H9 (cell line): ENCODE data around the gene LENG1. TPM values are rescaled to one million over a fixed set of nuclear protein-coding genes. Genes with fewer than 3 reads are reported as not detected.

Experiments
- DNase-seq: peaks from one replicate; pipeline ENCODE4 v3.0.0-alpha.2; 2017
- H2AFZ ChIP-seq: one replicate; pipeline ENCODE4 v1.6.1; 2013; ENCODE audit warnings: mild to moderate bottlenecking, low read length, control low read depth, moderate library complexity
- H2AK5ac ChIP-seq: 2 replicates; pipeline ENCODE4 v1.6.1; 2013; ENCODE audit warnings: low read length, control low read depth, mixed read lengths; ENCODE audit not compliant: insufficient read length
- H2BK120ac ChIP-seq: one replicate; pipeline ENCODE4 v1.6.1; 2013; ENCODE audit warnings: low read depth, mild to moderate bottlenecking, low read length, control low read depth, inconsistent platforms; ENCODE audit not compliant: poor library complexity, severe bottlenecking
- H2BK12ac ChIP-seq: 2 replicates; pipeline ENCODE4 v1.6.1; 2013; ENCODE audit warnings: low read length, control low read depth, mixed read lengths, low read depth; ENCODE audit not compliant: insufficient read length
- H2BK15ac ChIP-seq: 2 replicates; pipeline ENCODE4 v1.6.1; 2013; ENCODE audit warnings: low read depth, low read length, control low read depth
- H2BK20ac ChIP-seq: one replicate; pipeline ENCODE4 v1.6.1; 2013; ENCODE audit warnings: low read depth, mild to moderate bottlenecking, low read length, control low read depth, inconsistent platforms; ENCODE audit not compliant: poor library complexity, severe bottlenecking
- H2BK5ac ChIP-seq: 2 replicates; pipeline ENCODE4 v1.6.1; 2013; ENCODE audit warnings: low read length, control low read depth, mixed read lengths; ENCODE audit not compliant: insufficient read length
- H3K14ac ChIP-seq: 2 replicates; pipeline ENCODE4 v1.6.1; 2013; ENCODE audit warnings: low read length, control low read depth; ENCODE audit not compliant: insufficient read depth
- H3K18ac ChIP-seq: 2 replicates; pipeline ENCODE4 v1.6.1; 2013; ENCODE audit warnings: low read depth, mild to moderate bottlenecking, mixed read lengths, low read length, control low read depth; ENCODE audit not compliant: insufficient read length
- H3K23ac ChIP-seq: 2 replicates; pipeline ENCODE4 v1.6.1; 2013; ENCODE audit warnings: low read length, control low read depth, mixed read lengths, low read depth; ENCODE audit not compliant: insufficient read length
- H3K23me2 ChIP-seq: 2 replicates; pipeline ENCODE4 v1.6.1; 2013; ENCODE audit warnings: low read depth, mild to moderate bottlenecking, mixed read lengths, low read length, control low read depth; ENCODE audit not compliant: insufficient read length, poor library complexity, severe bottlenecking
- H3K27ac ChIP-seq: 2 replicates; pipeline ENCODE4 v1.5.1; 2013; ENCODE audit warnings: low read length, control low read depth, mixed read lengths, low read depth; ENCODE audit not compliant: insufficient read length
- H3K27me3 ChIP-seq: 2 replicates; pipeline ENCODE4 v1.6.1; 2013; ENCODE audit warnings: low read length, control low read depth, inconsistent platforms; ENCODE audit not compliant: insufficient read depth
- H3K4ac ChIP-seq: 2 replicates; pipeline ENCODE4 v1.6.1; 2013; ENCODE audit warnings: low read depth, mild to moderate bottlenecking, control low read depth, inconsistent platforms, low read length, moderate library complexity
- H3K4me1 ChIP-seq: 2 replicates; pipeline ENCODE4 v1.6.1; 2013; ENCODE audit warnings: low read length, control low read depth, inconsistent platforms; ENCODE audit not compliant: insufficient read depth
- H3K4me2 ChIP-seq: 2 replicates; pipeline ENCODE4 v1.6.1; 2013; ENCODE audit warnings: low read length, control low read depth, mixed read lengths; ENCODE audit not compliant: insufficient read length, insufficient read depth
- H3K56ac ChIP-seq: 2 replicates; pipeline ENCODE4 v1.6.1; 2013; ENCODE audit warnings: low read depth, mild to moderate bottlenecking, mixed read lengths, low read length, control low read depth; ENCODE audit not compliant: insufficient read length
- H3K79me1 ChIP-seq: 2 replicates; pipeline ENCODE4 v1.6.1; 2013; ENCODE audit warnings: low read depth, mild to moderate bottlenecking, moderate library complexity, low read length, control low read depth, inconsistent platforms; ENCODE audit not compliant: insufficient read depth, poor library complexity, severe bottlenecking
- H3K79me2 ChIP-seq: 2 replicates; pipeline ENCODE4 v1.6.1; 2013; ENCODE audit warnings: low read length, control low read depth, inconsistent platforms; ENCODE audit not compliant: insufficient read depth
- H3K9ac ChIP-seq: 2 replicates; pipeline ENCODE4 v1.6.1; 2013; ENCODE audit warnings: low read length, control low read depth, mixed read lengths; ENCODE audit not compliant: insufficient read length; ENCODE audit errors: extremely low read depth
- H3K9me3 ChIP-seq: one replicate; pipeline ENCODE4 v1.6.1; 2013; ENCODE audit warnings: low read depth, low read length, inconsistent platforms; ENCODE audit not compliant: control insufficient read depth
- H3T11ph ChIP-seq: one replicate; pipeline ENCODE4 v1.6.1; 2013; ENCODE audit warnings: mild to moderate bottlenecking, low read length, control low read depth, inconsistent platforms
- H4K20me1 ChIP-seq: one replicate; pipeline ENCODE4 v1.6.1; 2013; ENCODE audit not compliant: control insufficient read depth, insufficient read length, insufficient read depth
- H4K5ac ChIP-seq: 2 replicates; pipeline ENCODE4 v1.6.1; 2013; ENCODE audit warnings: low read depth, mild to moderate bottlenecking, mixed read lengths, low read length, control low read depth; ENCODE audit not compliant: insufficient read length
- H4K8ac ChIP-seq: replicated peaks from 2 replicates; pipeline ENCODE4 v1.6.1; 2013; ENCODE audit warnings: low read length, control low read depth, mixed read lengths, low read depth; ENCODE audit not compliant: insufficient read length
- H4K91ac ChIP-seq: 2 replicates; pipeline ENCODE4 v1.6.1; 2013; ENCODE audit warnings: low read depth, mild to moderate bottlenecking, moderate library complexity, mixed read lengths, low read length, control low read depth; ENCODE audit not compliant: insufficient read length
- H3K27ac Mint-ChIP-seq, 3 experiments: 2 replicates in 2 of 3; 3 replicates in 1 of 3; pipeline ENCODE4 v1.8.0; 2020 to 2021; ENCODE audit warnings: mixed read lengths in 3 of 3, mild to moderate bottlenecking in 1 of 3, moderate library complexity in 1 of 3
- H3K27me3 Mint-ChIP-seq: 2 replicates; pipeline ENCODE4 v1.8.0; 2021; ENCODE audit warnings: low read depth, mild to moderate bottlenecking, moderate library complexity, mixed read lengths
- H3K36me3 Mint-ChIP-seq, 3 experiments: 2 replicates in 2 of 3; 3 replicates in 1 of 3; pipeline ENCODE4 v1.8.0; 2020 to 2021; ENCODE audit warnings: low read depth in 3 of 3, mixed read lengths in 3 of 3; ENCODE audit not compliant: insufficient read depth in 1 of 3
- H3K4me1 Mint-ChIP-seq, 2 experiments: 2 replicates each; pipeline ENCODE4 v1.8.0; 2020; ENCODE audit warnings: mixed read lengths in 2 of 2
- H3K4me3 Mint-ChIP-seq, 2 experiments: 2 replicates in 1 of 2; 3 replicates in 1 of 2; pipeline ENCODE4 v1.8.0; 2020 to 2021; ENCODE audit warnings: mild to moderate bottlenecking in 2 of 2, mixed read lengths in 2 of 2, moderate library complexity in 1 of 2
- H3K9me3 Mint-ChIP-seq, 2 experiments: 2 replicates in 1 of 2; 3 replicates in 1 of 2; pipeline ENCODE4 v1.8.0; 2020; ENCODE audit warnings: mild to moderate bottlenecking in 2 of 2, mixed read lengths in 2 of 2, moderate library complexity in 1 of 2
- WGBS: extraction: QIAGEN DNeasy Blood & Tissue Kit; methylation state at CpG from one replicate; pipeline ENCODE4 v1.1.7; 2013; ENCODE audit warnings: missing lambda C conversion rate, low lambda C conversion rate, mixed read lengths; ENCODE audit not compliant: insufficient read length; ENCODE audit errors: extremely low coverage; 5-methylcytosine and 5-hydroxymethylcytosine counted together
- total RNA-seq: library from RNA; stranded (reverse); gene quantifications from 2 replicates; pipeline ENCODE4 v1.2.1, GENCODE V29; 2021
- TF ChIP-seq, protein P1 (sequence below): fragments of 200-600 bp; sonication (generic); conservative IDR thresholded peaks from 3 replicates; pipeline ENCODE4 v1.8.0; 2021; ENCODE audit warnings: antibody characterized with exemption, mild to moderate bottlenecking

Gene LENG1
- total RNA-seq, 1 experiment from 2014 or later = 7.1 TPM

DNA sequence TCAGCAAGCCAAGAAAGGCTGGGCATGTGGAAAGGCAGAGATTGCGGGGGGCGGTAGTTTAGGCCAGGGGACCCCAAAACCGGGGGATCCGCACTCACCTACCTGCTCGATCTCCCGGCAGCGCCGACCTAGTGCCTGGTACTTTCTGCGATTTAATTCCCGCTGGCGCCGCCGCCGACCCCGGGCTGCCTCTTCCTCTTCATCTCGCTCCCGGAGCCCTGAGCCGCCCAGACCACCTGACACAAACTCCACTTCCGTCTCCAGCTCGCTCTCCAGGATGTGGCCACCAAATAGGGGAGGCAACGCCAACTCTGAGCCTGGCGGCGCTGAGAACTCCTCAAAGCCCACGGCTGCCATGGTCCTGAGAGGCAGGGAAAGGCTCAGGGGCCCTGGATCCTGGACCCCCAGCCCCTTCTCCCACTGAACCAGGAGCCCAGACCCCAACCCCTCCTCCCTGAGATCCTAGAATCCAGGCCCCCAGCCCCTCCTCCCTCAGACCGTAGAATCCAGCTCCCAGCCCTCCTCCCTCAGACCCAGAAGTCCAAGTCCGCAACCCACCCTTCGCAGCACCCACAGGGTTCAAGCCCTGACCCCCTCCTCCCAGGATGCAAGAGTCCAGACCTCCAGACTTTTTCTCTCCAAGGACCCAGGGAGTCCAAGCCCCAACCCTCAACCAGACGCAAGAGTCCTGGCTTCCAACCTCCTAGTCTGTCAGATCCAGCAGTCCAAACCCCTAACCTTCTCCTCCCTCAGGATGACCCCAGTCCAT lies 45.0 kb downstream of the LENG1 start:
- no peak overlapping the region for H2BK20ac ChIP-seq
- no peaks in the 10 kb centered on the region for H3K9me3 ChIP-seq
- H3K9me3 Mint-ChIP-seq = peaks cover 2 to 7% of the 10 kb centered on the region in 2 experiments; a peak in 4 of 5 replicates
- no peak overlapping the region for H3K14ac ChIP-seq
- no peak overlapping the region for H2BK120ac ChIP-seq
- no peak overlapping the region for H3K56ac ChIP-seq
- peaks cover 9 to 18% of the 10 kb centered on the region in 2 experiments for H3K4me1 Mint-ChIP-seq
- no peak overlapping the region for H3K23ac ChIP-seq
- H2BK12ac ChIP-seq = no peak overlapping the region
- H3T11ph ChIP-seq = no peak overlapping the region
- TF ChIP-seq, protein P1, sequence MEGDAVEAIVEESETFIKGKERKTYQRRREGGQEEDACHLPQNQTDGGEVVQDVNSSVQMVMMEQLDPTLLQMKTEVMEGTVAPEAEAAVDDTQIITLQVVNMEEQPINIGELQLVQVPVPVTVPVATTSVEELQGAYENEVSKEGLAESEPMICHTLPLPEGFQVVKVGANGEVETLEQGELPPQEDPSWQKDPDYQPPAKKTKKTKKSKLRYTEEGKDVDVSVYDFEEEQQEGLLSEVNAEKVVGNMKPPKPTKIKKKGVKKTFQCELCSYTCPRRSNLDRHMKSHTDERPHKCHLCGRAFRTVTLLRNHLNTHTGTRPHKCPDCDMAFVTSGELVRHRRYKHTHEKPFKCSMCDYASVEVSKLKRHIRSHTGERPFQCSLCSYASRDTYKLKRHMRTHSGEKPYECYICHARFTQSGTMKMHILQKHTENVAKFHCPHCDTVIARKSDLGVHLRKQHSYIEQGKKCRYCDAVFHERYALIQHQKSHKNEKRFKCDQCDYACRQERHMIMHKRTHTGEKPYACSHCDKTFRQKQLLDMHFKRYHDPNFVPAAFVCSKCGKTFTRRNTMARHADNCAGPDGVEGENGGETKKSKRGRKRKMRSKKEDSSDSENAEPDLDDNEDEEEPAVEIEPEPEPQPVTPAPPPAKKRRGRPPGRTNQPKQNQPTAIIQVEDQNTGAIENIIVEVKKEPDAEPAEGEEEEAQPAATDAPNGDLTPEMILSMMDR = no peak
- no peak overlapping the region for H4K8ac ChIP-seq
- peak overlapping the region; percentile 93 to 99 (median 94) for H3K27ac Mint-ChIP-seq
- no peak overlapping the region for H4K5ac ChIP-seq
- no peak overlapping the region for H2BK15ac ChIP-seq
- peaks cover 7% of the 10 kb centered on the region for H3K79me1 ChIP-seq
- H4K91ac ChIP-seq = no peak overlapping the region
- H2AK5ac ChIP-seq = no peak overlapping the region
- peaks cover 7% of the 10 kb centered on the region for H3K23me2 ChIP-seq
- peak overlapping the region; percentile 85 for H3K4me2 ChIP-seq
- no peaks in the 10 kb centered on the region; the same call in 1 of the 2 replicates for H3K79me2 ChIP-seq
- no CpG with 5 or more reads among the region's 28 CpGs for WGBS
- no peak overlapping the region for H3K27ac ChIP-seq
- H3K27me3 Mint-ChIP-seq = peaks cover 1% of the 10 kb centered on the region
- peaks cover 15 to 51% (median 49%) of the 10 kb centered on the region in 3 experiments for H3K36me3 Mint-ChIP-seq
- no peak overlapping the region for H3K18ac ChIP-seq
- H2AFZ ChIP-seq = no peak overlapping the region
- H3K4me1 ChIP-seq = no peaks in the 10 kb centered on the region; the same call in 1 of the 2 replicates
- H2BK5ac ChIP-seq = no peak overlapping the region
- H3K9ac ChIP-seq = peak overlapping the region; percentile 5
- no peaks in the 10 kb centered on the region for H4K20me1 ChIP-seq
- no peak for DNase-seq
- H3K27me3 ChIP-seq = no peaks in the 10 kb centered on the region
- peak overlapping the region; percentile 82 to 94 for H3K4me3 Mint-ChIP-seq
- no peak overlapping the region for H3K4ac ChIP-seq
